Neural crest cell (in vitro differentiated cells): ENCODE results near the gene CDH23. TPM values are rescaled to one million over a fixed set of nuclear protein-coding genes. Genes with fewer than 3 reads are reported as not detected.

Source experiments
- DNase-seq: peaks from one replicate; pipeline ENCODE4 v3.0.0; 2021; ENCODE audit warnings: low read depth, mixed read lengths, low spot score
- H3K27ac Mint-ChIP-seq: one replicate; pipeline ENCODE4 v1.8.0; 2021; ENCODE audit warnings: mild to moderate bottlenecking, mixed read lengths; ENCODE audit not compliant: unreplicated experiment
- H3K27me3 Mint-ChIP-seq: 2 replicates; pipeline ENCODE4 v1.8.0; 2021; ENCODE audit warnings: low read depth, mild to moderate bottlenecking, mixed read lengths
- H3K36me3 Mint-ChIP-seq: 2 replicates; pipeline ENCODE4 v1.8.0; 2021; ENCODE audit warnings: low read depth, mild to moderate bottlenecking, mixed read lengths
- H3K4me1 Mint-ChIP-seq: 2 replicates; pipeline ENCODE4 v1.8.0; 2021; ENCODE audit warnings: mixed read lengths
- H3K4me3 Mint-ChIP-seq: one replicate; pipeline ENCODE4 v1.8.0; 2021; ENCODE audit warnings: mild to moderate bottlenecking, mixed read lengths
- H3K9me3 Mint-ChIP-seq: 2 replicates; pipeline ENCODE4 v1.8.0; 2021; ENCODE audit warnings: mixed read lengths
- total RNA-seq: library from RNA; stranded (reverse); gene quantifications from 2 replicates; pipeline ENCODE4 v1.2.1, GENCODE V29; 2021
- TF ChIP-seq, protein P1 (sequence below): fragments of 200-600 bp; sonication (generic); conservative IDR thresholded peaks from 2 replicates; pipeline ENCODE4 v1.5.0; 2021; ENCODE audit warnings: antibody characterized with exemption, mild to moderate bottlenecking

CDH23 gene
- total RNA-seq, 1 donor from 2014 or later, result 2.6 TPM

DNA sequence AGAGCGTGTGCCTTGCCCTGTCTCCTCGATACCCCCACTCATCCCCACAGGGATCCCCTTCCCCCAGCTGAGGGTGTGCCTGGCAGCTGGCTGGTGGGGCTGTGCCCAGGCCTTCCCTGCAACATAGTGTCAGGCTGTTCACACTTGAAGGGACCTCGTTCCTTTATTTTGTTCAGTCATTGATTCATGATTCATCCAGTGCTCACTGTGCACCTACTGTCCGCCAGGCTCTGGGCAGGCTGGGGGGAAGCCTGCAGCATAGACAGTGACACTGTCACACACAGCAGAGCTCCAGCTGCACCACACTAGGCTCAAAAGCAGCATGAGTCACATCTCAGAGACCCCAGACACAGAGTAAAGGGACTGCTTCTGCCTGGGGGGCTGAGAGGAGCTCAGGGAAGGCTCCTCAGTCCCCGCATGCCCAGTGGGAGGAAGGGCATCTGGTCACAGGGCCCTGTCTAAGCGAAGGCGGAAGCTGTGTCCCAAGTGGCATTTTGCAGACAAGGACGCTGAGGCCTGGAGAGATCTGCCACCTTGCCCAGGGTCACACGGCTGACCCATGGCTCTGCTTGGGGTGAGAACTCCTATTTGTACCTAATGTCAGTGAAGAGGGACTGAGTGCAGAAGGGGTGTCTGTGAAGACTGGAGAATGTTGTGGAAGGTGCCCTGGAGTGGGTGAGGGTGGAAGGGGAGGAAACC lies 27.9 kb downstream of the CDH23 start:
- no peaks in the 10 kb centered on the region for H3K4me1 Mint-ChIP-seq
- no peaks in the 10 kb centered on the region for H3K36me3 Mint-ChIP-seq
- H3K27ac Mint-ChIP-seq, result no peak overlapping the region
- H3K9me3 Mint-ChIP-seq, result no peaks in the 10 kb centered on the region
- H3K27me3 Mint-ChIP-seq, result no peaks in the 10 kb centered on the region
- TF ChIP-seq, protein P1, sequence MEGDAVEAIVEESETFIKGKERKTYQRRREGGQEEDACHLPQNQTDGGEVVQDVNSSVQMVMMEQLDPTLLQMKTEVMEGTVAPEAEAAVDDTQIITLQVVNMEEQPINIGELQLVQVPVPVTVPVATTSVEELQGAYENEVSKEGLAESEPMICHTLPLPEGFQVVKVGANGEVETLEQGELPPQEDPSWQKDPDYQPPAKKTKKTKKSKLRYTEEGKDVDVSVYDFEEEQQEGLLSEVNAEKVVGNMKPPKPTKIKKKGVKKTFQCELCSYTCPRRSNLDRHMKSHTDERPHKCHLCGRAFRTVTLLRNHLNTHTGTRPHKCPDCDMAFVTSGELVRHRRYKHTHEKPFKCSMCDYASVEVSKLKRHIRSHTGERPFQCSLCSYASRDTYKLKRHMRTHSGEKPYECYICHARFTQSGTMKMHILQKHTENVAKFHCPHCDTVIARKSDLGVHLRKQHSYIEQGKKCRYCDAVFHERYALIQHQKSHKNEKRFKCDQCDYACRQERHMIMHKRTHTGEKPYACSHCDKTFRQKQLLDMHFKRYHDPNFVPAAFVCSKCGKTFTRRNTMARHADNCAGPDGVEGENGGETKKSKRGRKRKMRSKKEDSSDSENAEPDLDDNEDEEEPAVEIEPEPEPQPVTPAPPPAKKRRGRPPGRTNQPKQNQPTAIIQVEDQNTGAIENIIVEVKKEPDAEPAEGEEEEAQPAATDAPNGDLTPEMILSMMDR, result no peak
- H3K4me3 Mint-ChIP-seq, result no peak overlapping the region
- no peak for DNase-seq

DNA sequence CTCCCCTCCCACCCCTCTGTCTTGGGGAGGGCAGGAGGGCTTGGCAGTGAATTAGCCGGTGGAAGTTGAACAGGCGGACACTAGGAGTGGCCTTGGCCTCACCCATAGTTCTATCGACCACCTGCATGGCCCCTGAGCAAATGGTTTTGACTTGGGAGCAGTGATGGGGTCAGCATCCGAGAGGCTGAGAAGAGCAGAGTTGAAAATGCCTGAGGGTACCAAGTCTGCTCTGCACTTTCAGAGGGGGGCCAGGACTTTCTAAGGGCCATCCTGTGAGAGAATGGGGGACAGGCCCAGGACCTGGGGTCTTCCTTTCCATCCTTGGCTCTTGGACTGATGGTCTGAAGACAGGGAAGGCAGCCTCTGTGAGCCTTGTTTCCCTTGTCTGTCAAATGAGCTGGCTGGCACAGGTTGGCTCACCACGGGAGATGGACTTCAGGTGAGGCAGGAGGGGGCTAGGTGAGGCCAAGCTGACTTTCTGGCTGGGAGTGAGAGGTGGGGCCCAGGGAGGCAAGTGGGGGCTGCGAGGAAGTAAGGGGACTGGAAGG lies 29.4 kb downstream of the CDH23 start:
- Mint-ChIP-seq H3K27ac (peak overlapping the region; percentile 54), H3K4me3 (no peak overlapping the region), H3K9me3 (no peaks in the 10 kb centered on the region), H3K27me3 (no peaks in the 10 kb centered on the region), H3K4me1 (no peaks in the 10 kb centered on the region), H3K36me3 (no peaks in the 10 kb centered on the region)
- no peak for DNase-seq
- TF ChIP-seq, protein P1, result no peak

DNA sequence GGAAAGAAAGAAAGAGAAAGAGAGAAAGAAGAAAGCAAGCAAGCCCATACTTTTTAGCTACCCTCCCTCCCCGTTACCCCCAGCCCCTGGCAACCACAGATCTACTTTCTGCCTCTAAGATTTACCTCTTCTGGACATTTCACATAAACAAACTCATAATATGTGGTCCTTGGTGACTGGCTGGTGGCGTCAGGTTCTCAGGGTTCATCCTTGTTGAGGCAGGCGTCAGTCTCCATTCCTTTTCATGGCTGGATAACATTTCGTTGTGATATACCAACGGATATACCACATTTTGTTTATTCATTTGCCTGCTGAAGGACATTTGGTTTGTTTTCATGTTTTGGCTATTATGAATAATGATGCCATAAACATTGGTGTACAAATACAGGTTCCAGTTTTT lies 30.5 kb downstream of the CDH23 start:
- H3K4me3 Mint-ChIP-seq, result no peak overlapping the region
- TF ChIP-seq, protein P1, result no peak
- H3K27me3 Mint-ChIP-seq, result peaks cover 2% of the 10 kb centered on the region
- no peaks in the 10 kb centered on the region for H3K9me3 Mint-ChIP-seq
- H3K27ac Mint-ChIP-seq, result no peak overlapping the region
- DNase-seq, result no peak
- H3K36me3 Mint-ChIP-seq, result no peaks in the 10 kb centered on the region
- H3K4me1 Mint-ChIP-seq, result peaks cover 6% of the 10 kb centered on the region

DNA sequence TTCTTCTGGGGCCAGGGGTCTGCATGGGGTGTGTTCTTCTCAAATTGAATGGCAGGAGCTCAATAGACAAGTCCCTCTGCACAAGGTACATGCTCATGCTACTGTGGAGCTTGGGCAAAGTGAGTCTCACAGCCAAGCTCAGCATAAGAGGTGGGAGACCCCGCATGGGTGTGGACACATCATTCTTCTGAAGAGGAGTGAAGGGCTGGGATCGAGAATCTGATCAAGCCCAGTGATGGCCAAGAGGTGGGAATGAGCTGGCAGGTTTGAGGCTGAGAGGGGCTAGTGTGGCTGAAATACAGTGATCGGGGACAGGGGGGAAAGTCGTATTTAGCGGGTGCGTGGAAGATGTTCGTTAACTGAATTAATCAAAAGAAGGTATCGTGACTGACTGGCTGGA lies 32.6 kb downstream of the CDH23 start:
- Mint-ChIP-seq H3K36me3 (no peaks in the 10 kb centered on the region), H3K27me3 (peaks cover 2% of the 10 kb centered on the region), H3K27ac (no peak overlapping the region), H3K4me1 (peaks cover 6% of the 10 kb centered on the region), H3K9me3 (no peaks in the 10 kb centered on the region), H3K4me3 (no peak overlapping the region)
- TF ChIP-seq, protein P1, result no peak
- DNase-seq, result no peak

DNA sequence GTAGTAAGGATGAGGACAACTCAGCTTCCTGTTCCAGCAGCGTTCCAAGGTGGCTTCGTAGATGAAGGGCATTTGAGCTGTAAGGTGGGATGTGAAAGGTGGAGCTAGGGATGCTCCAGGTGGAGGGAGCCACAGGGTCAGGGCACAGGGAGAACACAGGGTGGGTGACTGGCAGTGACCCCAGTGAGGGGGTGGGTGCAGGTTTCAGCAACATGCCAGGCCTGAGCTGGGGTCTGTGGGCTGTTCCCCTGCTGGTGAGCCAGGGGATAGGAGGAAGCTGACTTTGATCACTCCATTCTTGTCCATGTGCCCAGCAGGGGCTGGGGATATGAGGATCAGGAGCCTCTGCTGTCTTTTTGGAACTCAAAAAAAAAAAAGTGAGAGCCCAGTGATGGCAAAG lies 33.2 kb downstream of the CDH23 start:
- TF ChIP-seq, protein P1, result peak; percentile 46
- Mint-ChIP-seq H3K27me3 (peaks cover 2% of the 10 kb centered on the region), H3K4me1 (peaks cover 6% of the 10 kb centered on the region), H3K4me3 (no peak overlapping the region), H3K36me3 (no peaks in the 10 kb centered on the region), H3K27ac (no peak overlapping the region), H3K9me3 (no peaks in the 10 kb centered on the region)
- DNase-seq, result no peak
